Lower leg skin (tissue), 3 donors: Measurements from ENCODE around the gene ZNF407.

Source experiments
- CTCF ChIP-seq, 3 donors: fragments of 450-650 bp; IDR thresholded peaks; one replicate each; pipeline ENCODE4 v1.5.1; 2016; ENCODE audit warnings: antibody characterized with exemption in 3 of 3, mild to moderate bottlenecking in 3 of 3, moderate library complexity in 2 of 3
- POLR2A ChIP-seq, 2 donors: fragments of 450-650 bp; IDR thresholded peaks; one replicate each; pipeline ENCODE4 v1.6.1; 2016 to 2017; ENCODE audit warnings: antibody characterized with exemption in 2 of 2, mild to moderate bottlenecking in 1 of 2, moderate library complexity in 1 of 2

- TF ChIP-seq POLR2A (IDR thresholded peaks at IDR 0.05) = no peak
- no peak for TF ChIP-seq CTCF (IDR thresholded peaks at IDR 0.05)
These were observed 33.7 kb upstream of the ZNF407 start for GRCh38 chr18:74563999-74564398.
